Karpas-422 (cell line): ENCODE data around the gene ATP6V0D1. TPM values are rescaled to one million over a fixed set of nuclear protein-coding genes. Genes with fewer than 3 reads are reported as not detected.

Experiments used
- DNase-seq: peaks from one replicate; pipeline ENCODE4 v3.0.0-alpha.2; 2015
- H2AFZ ChIP-seq: fragments of 200-600 bp; sonication (generic); 2 replicates; pipeline ENCODE4 v1.6.1; 2014; ENCODE audit warnings: antibody characterized with exemption, low read length, mixed read lengths
- H3K27ac ChIP-seq: fragments of 200-600 bp; sonication (generic); 2 replicates; pipeline ENCODE4 v1.5.1; 2014; ENCODE audit warnings: mild to moderate bottlenecking, low read length, moderate library complexity
- H3K27me3 ChIP-seq: fragments of 200-600 bp; sonication (generic); 2 replicates; pipeline ENCODE4 v1.6.1; 2014; ENCODE audit warnings: low read length, mixed read lengths
- H3K36me3 ChIP-seq: fragments of 200-600 bp; sonication (generic); 2 replicates; pipeline ENCODE4 v1.6.1; 2014; ENCODE audit warnings: low read length, mixed read lengths; ENCODE audit not compliant: insufficient read depth
- H3K4me1 ChIP-seq: fragments of 200-600 bp; sonication (generic); 2 replicates; pipeline ENCODE4 v1.6.1; 2014; ENCODE audit warnings: mild to moderate bottlenecking, low read length, mixed read lengths
- H3K4me2 ChIP-seq: fragments of 200-600 bp; sonication (generic); 2 replicates; pipeline ENCODE4 v1.6.1; 2014; ENCODE audit warnings: low read length, low read depth, mild to moderate bottlenecking; ENCODE audit not compliant: poor library complexity, severe bottlenecking
- H3K4me3 ChIP-seq: fragments of 200-600 bp; sonication (generic); 2 replicates; pipeline ENCODE4 v1.5.1; 2014; ENCODE audit warnings: mild to moderate bottlenecking, antibody characterized with exemption, low read length, mixed read lengths
- H3K79me2 ChIP-seq: fragments of 200-600 bp; sonication (generic); 2 replicates; pipeline ENCODE4 v1.6.1; 2014; ENCODE audit warnings: mild to moderate bottlenecking, low read length, mixed read lengths
- H3K9ac ChIP-seq: fragments of 200-600 bp; sonication (generic); 2 replicates; pipeline ENCODE4 v1.6.0; 2014; ENCODE audit warnings: low read length
- H3K9me2 ChIP-seq: fragments of 200-600 bp; sonication (generic), shearing (Covaris generic); replicated peaks from 2 replicates; pipeline ENCODE4 v1.6.0; 2014; ENCODE audit warnings: mild to moderate bottlenecking, low read length, moderate library complexity; ENCODE audit not compliant: insufficient read depth
- H3K9me3 ChIP-seq: fragments of 300-700, 200-600 bp; sonication (generic); 2 replicates; pipeline ENCODE4 v1.6.1; 2014; ENCODE audit warnings: low read length, mixed read lengths
- H4K20me1 ChIP-seq: fragments of 200-600 bp; sonication (generic); 2 replicates; pipeline ENCODE4 v1.6.1; 2014; ENCODE audit warnings: mild to moderate bottlenecking, antibody characterized with exemption, low read length, low read depth; ENCODE audit not compliant: insufficient read depth
- total RNA-seq: library from RNA; depleted of rRNA; stranded (reverse); fragments of >200 nt; shearing (Covaris generic); gene quantifications from 2 replicates; pipeline ENCODE4 v1.2.3, GENCODE V29; 2014; ENCODE audit warnings: low replicate concordance

The ATP6V0D1 gene
- total RNA-seq, 1 experiment from 2014 or later = 83.4 TPM

- no peaks in the 10 kb centered on the region for H3K4me1 ChIP-seq
- no peaks in the 10 kb centered on the region for H3K27me3 ChIP-seq
- H4K20me1 ChIP-seq = no peaks in the 10 kb centered on the region
- no peak for DNase-seq
- H3K79me2 ChIP-seq = no peaks in the 10 kb centered on the region
- no peak overlapping the region for H3K9ac ChIP-seq
- H2AFZ ChIP-seq = no peak overlapping the region
- no peak overlapping the region for H3K4me3 ChIP-seq
- H3K9me2 ChIP-seq = no peaks in the 10 kb centered on the region
- H3K4me2 ChIP-seq = no peak overlapping the region
- H3K27ac ChIP-seq = no peak overlapping the region
- H3K36me3 ChIP-seq = no peaks in the 10 kb centered on the region
- no peaks in the 10 kb centered on the region for H3K9me3 ChIP-seq
Measured at GRCh38 chr16:67413978-67414911, 66.7 kb downstream of the ATP6V0D1 start.

DNA sequence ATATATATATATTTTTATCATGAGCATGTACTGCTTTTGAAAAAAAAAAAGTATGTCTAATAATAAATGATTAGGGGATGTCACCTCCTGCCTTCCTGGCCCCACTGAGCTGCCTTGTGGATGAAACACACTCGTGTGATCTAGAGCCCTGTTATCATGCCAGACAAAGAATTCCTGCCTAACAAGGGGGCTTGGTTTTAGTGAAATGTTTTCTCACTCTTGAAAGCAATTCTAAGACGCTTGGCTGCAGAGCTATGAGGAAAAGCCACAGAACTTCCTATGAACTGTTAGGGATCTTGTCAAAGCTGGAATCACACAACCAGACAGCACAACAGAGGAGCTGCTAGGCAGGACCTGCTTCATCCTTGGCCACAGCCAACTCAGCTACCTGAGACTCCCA lies 68.7 kb downstream of the ATP6V0D1 start:
- no peak overlapping the region for H3K4me2 ChIP-seq
- no peaks in the 10 kb centered on the region for H3K79me2 ChIP-seq
- no peaks in the 10 kb centered on the region for H4K20me1 ChIP-seq
- no peaks in the 10 kb centered on the region for H3K4me1 ChIP-seq
- no peaks in the 10 kb centered on the region for H3K27me3 ChIP-seq
- H3K27ac ChIP-seq = no peak overlapping the region
- no peaks in the 10 kb centered on the region for H3K36me3 ChIP-seq
- no peak overlapping the region for H3K9ac ChIP-seq
- H3K4me3 ChIP-seq = no peak overlapping the region
- H3K9me2 ChIP-seq = no peaks in the 10 kb centered on the region
- no peak overlapping the region for H2AFZ ChIP-seq
- no peak for DNase-seq
- no peaks in the 10 kb centered on the region for H3K9me3 ChIP-seq

DNA sequence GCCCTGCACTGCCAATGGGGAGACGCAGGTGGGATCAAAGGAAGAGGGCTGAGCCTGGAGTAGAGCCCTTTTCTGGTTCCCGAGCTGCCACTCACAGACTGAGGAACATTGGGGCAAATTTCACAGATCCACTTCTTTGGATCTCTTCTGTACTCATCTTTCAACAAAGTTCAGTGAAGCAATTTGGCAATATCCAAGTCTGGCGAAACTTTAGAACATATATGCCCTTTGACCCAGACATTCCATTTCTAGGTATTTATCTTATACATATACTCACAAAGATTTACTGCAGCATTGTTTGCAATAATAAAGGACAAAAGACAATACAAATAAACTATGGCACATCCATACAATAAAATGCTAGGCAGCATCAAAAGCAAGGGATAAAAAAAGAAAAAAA lies 69.6 kb downstream of the ATP6V0D1 start:
- no peak overlapping the region for H2AFZ ChIP-seq
- no peak overlapping the region for H3K4me3 ChIP-seq
- no peaks in the 10 kb centered on the region for H3K79me2 ChIP-seq
- H3K27ac ChIP-seq = no peak overlapping the region
- H3K9me3 ChIP-seq = no peaks in the 10 kb centered on the region
- no peaks in the 10 kb centered on the region for H3K36me3 ChIP-seq
- H3K27me3 ChIP-seq = no peaks in the 10 kb centered on the region
- no peak overlapping the region for H3K4me2 ChIP-seq
- H3K4me1 ChIP-seq = no peaks in the 10 kb centered on the region
- DNase-seq = no peak
- H3K9ac ChIP-seq = no peak overlapping the region
- no peaks in the 10 kb centered on the region for H3K9me2 ChIP-seq
- no peaks in the 10 kb centered on the region for H4K20me1 ChIP-seq

DNA sequence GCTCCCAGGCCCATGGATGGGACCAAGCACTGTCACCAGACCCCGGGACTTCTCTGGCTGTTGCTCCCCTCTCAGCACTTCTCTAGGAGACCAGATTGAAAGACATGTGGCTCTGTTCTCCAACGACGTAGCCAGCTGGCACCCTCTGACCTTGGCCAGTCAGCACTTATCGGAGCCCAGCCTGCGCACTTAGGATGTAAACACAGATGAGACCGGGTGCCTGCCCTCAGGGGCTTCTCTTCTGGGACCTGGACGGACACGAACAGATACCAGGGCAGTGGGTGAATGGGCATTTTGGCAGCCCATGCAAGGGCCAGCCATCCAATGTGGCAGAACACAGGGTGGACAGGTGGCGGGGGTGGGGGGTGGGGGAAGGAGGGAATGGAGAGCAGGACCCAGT lies 71.3 kb downstream of the ATP6V0D1 start:
- Histone ChIP-seq H4K20me1 (no peaks in the 10 kb centered on the region), H3K27ac (no peak overlapping the region), H3K9me3 (no peaks in the 10 kb centered on the region), H2AFZ (no peak overlapping the region), H3K4me2 (no peak overlapping the region), H3K36me3 (no peaks in the 10 kb centered on the region), H3K4me3 (no peak overlapping the region), H3K79me2 (no peaks in the 10 kb centered on the region), H3K27me3 (no peaks in the 10 kb centered on the region), H3K4me1 (no peaks in the 10 kb centered on the region), H3K9ac (no peak overlapping the region), H3K9me2 (no peaks in the 10 kb centered on the region)
- DNase-seq = no peak

DNA sequence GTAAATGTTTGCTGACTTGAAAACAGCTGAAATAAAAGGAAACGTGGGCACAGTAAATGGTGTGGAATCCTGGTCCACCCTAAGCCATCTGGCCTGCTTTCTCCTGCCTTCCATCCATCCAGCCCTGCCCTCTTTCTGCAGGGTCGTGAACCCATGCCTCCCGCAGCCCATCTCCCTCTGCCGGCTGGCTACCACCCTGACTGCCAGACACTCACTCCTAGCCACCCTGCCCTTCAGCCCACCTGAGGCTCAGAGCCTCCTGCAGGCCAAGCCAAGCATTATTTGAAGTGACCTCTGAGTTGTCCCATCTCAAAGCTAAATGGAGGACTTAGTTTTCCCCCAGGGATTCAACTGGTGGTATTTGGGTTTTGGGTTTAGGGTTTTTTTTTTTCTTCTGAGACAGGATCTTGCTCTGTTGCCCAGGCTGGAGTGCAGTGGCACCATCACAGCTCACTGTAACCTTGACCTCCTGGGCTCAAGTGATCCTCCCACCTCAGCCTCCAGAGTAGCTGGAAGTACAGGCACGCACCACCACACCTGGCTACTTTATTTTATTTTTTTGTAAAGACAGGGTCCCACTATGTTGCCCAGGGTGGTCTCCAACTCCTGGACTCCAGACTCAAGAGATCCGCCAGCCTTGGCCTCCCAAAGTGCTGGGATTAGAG lies 73.0 kb downstream of the ATP6V0D1 start:
- Histone ChIP-seq H2AFZ (no peak overlapping the region), H3K4me1 (no peaks in the 10 kb centered on the region), H3K9me3 (no peaks in the 10 kb centered on the region), H3K9ac (no peak overlapping the region), H3K36me3 (no peaks in the 10 kb centered on the region), H3K4me3 (no peak overlapping the region), H3K79me2 (no peaks in the 10 kb centered on the region), H3K27ac (no peak overlapping the region), H3K4me2 (no peak overlapping the region), H3K27me3 (no peaks in the 10 kb centered on the region), H3K9me2 (no peaks in the 10 kb centered on the region), H4K20me1 (no peaks in the 10 kb centered on the region)
- no peak for DNase-seq

GRCh38 chr16:67407176-67407787 lies 73.7 kb downstream of the ATP6V0D1 start:
- Histone ChIP-seq H4K20me1 (no peaks in the 10 kb centered on the region), H3K4me2 (no peak overlapping the region), H3K9me2 (no peaks in the 10 kb centered on the region), H3K4me3 (no peak overlapping the region), H3K9me3 (no peaks in the 10 kb centered on the region), H3K27me3 (no peaks in the 10 kb centered on the region), H3K4me1 (no peaks in the 10 kb centered on the region), H2AFZ (no peak overlapping the region), H3K9ac (no peak overlapping the region), H3K79me2 (no peaks in the 10 kb centered on the region), H3K36me3 (no peaks in the 10 kb centered on the region), H3K27ac (no peak overlapping the region)
- no peak for DNase-seq

DNA sequence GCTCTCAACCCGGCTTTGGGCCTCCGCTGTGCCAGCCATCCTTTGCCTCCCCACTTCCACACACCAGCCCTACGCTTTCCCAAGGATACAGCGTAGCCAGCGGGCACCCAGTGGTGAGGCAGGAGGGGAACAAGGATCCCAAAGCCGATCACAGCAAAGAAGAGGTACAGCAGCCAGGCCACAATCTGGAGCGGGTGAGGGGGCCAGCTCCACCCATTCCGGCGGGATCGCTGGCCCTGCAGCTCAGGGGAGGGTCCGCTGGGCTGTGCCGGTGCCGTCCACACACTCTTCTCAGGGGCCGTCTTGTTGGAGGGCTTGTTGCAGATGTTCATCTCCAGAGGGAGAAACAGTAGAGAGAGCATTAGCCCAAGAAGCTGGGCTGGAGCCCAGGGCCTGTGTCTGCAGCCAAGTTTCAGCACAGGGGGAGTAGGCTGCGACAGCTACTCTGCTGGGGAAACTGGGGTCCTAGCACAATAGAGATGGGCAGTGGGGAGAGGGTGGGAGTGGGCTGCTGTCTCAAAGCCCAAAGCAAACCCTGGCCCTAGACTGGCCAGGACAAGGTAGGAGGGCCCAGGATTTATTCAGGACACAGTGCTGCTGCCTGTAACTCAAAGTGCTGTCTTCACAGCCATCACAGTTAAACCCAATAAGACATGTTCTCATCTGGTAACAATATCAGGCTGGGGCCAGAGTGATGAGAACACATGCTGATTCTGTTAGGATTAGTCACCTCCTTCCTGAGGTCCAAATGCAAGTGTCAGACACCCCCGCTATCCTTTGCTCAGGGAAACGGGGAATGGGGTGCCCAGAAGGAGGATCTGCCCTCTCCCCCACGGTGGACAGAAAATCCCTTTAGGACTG lies 74.6 kb downstream of the ATP6V0D1 start:
- no peak overlapping the region for H3K4me3 ChIP-seq
- no peak for DNase-seq
- no peak overlapping the region for H3K27ac ChIP-seq
- H3K4me2 ChIP-seq = no peak overlapping the region
- H3K9ac ChIP-seq = no peak overlapping the region
- H2AFZ ChIP-seq = no peak overlapping the region
- H3K79me2 ChIP-seq = no peaks in the 10 kb centered on the region
- no peaks in the 10 kb centered on the region for H3K9me3 ChIP-seq
- H4K20me1 ChIP-seq = no peaks in the 10 kb centered on the region
- no peaks in the 10 kb centered on the region for H3K9me2 ChIP-seq
- H3K4me1 ChIP-seq = no peaks in the 10 kb centered on the region
- no peaks in the 10 kb centered on the region for H3K36me3 ChIP-seq
- no peaks in the 10 kb centered on the region for H3K27me3 ChIP-seq
